B cell (primary cell): ENCODE data around the gene GSDME.

ENCODE experiments used
- EZH2 ChIP-seq: IDR thresholded peaks from 2 replicates; pipeline ENCODE4 v1.6.1; 2012; ENCODE audit warnings: borderline replicate concordance, low read depth, mild to moderate bottlenecking, moderate library complexity, low read length; ENCODE audit not compliant: insufficient read depth, poor library complexity, severe bottlenecking
- TF ChIP-seq, protein P1 (sequence below): fragments of 200-600 bp; IDR thresholded peaks from one replicate; pipeline ENCODE4 v1.8.0; 2022; ENCODE audit warnings: antibody characterized with exemption, mild to moderate bottlenecking

DNA sequence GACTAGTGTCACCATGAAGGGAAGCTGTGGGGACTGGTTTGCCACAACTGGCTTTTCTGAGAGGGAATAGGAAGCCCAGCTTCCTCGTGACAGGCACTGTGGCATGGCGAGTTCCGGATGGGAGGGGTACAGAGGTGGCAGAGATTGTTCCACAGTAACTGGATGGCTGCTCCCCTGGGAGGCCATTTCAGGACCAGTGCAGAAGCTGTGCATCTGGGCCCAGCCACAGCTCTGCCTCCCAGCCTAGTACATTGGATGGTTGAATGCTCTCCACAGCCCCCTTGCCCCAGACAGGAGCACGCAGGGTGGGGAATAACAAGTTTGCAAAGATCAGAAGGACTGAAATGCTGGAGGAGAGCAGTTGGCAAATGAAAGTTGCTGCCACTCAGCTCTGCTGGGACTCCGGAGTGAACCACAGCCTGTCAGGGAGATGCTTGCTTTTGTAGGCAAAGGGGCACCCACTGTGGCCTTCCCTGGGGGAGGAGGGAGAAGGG is 51.8 kb downstream of the GSDME start:
- TF ChIP-seq, protein P1, sequence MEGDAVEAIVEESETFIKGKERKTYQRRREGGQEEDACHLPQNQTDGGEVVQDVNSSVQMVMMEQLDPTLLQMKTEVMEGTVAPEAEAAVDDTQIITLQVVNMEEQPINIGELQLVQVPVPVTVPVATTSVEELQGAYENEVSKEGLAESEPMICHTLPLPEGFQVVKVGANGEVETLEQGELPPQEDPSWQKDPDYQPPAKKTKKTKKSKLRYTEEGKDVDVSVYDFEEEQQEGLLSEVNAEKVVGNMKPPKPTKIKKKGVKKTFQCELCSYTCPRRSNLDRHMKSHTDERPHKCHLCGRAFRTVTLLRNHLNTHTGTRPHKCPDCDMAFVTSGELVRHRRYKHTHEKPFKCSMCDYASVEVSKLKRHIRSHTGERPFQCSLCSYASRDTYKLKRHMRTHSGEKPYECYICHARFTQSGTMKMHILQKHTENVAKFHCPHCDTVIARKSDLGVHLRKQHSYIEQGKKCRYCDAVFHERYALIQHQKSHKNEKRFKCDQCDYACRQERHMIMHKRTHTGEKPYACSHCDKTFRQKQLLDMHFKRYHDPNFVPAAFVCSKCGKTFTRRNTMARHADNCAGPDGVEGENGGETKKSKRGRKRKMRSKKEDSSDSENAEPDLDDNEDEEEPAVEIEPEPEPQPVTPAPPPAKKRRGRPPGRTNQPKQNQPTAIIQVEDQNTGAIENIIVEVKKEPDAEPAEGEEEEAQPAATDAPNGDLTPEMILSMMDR, result no peak
- TF ChIP-seq EZH2, result no peak
